HepG2 (cell line): ENCODE measurements around the gene CERS3. TPM values are rescaled to one million over a fixed set of nuclear protein-coding genes. Genes with fewer than 3 reads are reported as not detected.

Source experiments
- CREM ChIP-seq, 2 experiments: sonication (generic) in 1 of 2; formaldehyde crosslinking in 1 of 2; IDR thresholded peaks; 2 replicates each; pipeline versions ENCODE4 v1.4.0 to v1.6.1; 2016 to 2020; ENCODE audit warnings: antibody characterized with exemption in 1 of 2, mild to moderate bottlenecking in 1 of 2, missing genetic modification reagents in 1 of 2
- DR1 ChIP-seq: sonication (generic); formaldehyde crosslinking; IDR thresholded peaks from 2 replicates; pipeline ENCODE4 v1.8.0; 2021; ENCODE audit warnings: mild to moderate bottlenecking, missing genetic modification reagents, inconsistent platforms
- EZH2 ChIP-seq: conservative IDR thresholded peaks from 2 replicates; pipeline ENCODE4 v1.6.1; 2012; ENCODE audit warnings: mild to moderate bottlenecking, low read depth, low read length, moderate library complexity
- KMT2B ChIP-seq: IDR thresholded peaks from 2 replicates; pipeline ENCODE4 v1.6.1; 2016; ENCODE audit warnings: missing genetic modification reagents, missing compliant biosample characterization
- NFYC ChIP-seq: IDR thresholded peaks from 2 replicates; pipeline ENCODE4 v1.6.1; 2016; ENCODE audit warnings: missing genetic modification reagents, missing compliant biosample characterization
- SMARCC2 ChIP-seq: fragments of 450-650 bp; IDR thresholded peaks from 2 replicates; pipeline ENCODE4 v1.6.1; 2017; ENCODE audit warnings: antibody characterized with exemption, mild to moderate bottlenecking
- SMYD3 ChIP-seq: sonication (generic); formaldehyde crosslinking; IDR thresholded peaks from 2 replicates; pipeline ENCODE4 v1.8.1; 2023; ENCODE audit warnings: mild to moderate bottlenecking, missing genetic modification reagents
- ZFP41 ChIP-seq: sonication (generic); formaldehyde crosslinking; IDR thresholded peaks from 2 replicates; pipeline ENCODE4 v1.4.0; 2020; ENCODE audit warnings: mild to moderate bottlenecking, missing genetic modification reagents, borderline replicate concordance
- ZMAT3 ChIP-seq: sonication (generic); formaldehyde crosslinking; conservative IDR thresholded peaks from 2 replicates; pipeline ENCODE4 v1.7.0; 2021; ENCODE audit warnings: missing genetic modification reagents
- ZNF234 ChIP-seq: sonication (generic); formaldehyde crosslinking; conservative IDR thresholded peaks from 2 replicates; pipeline ENCODE4 v1.5.1; 2020; ENCODE audit warnings: mild to moderate bottlenecking, missing genetic modification reagents
- ZNF382 ChIP-seq: sonication (generic); formaldehyde crosslinking; IDR thresholded peaks from 2 replicates; pipeline ENCODE4 v1.5.0; 2020; ENCODE audit warnings: missing genetic modification reagents, mild to moderate bottlenecking, borderline replicate concordance
- ZNF775 ChIP-seq: sonication (generic); formaldehyde crosslinking; IDR thresholded peaks from 2 replicates; pipeline ENCODE4 v1.4.0; 2020; ENCODE audit warnings: missing genetic modification reagents, mild to moderate bottlenecking, moderate library complexity, borderline replicate concordance
- ZNF788 ChIP-seq: sonication (generic); formaldehyde crosslinking; IDR thresholded peaks from 2 replicates; pipeline ENCODE4 v1.5.0; 2020; ENCODE audit warnings: mild to moderate bottlenecking, missing genetic modification reagents, borderline replicate concordance
- ZNF879 ChIP-seq: sonication (generic); formaldehyde crosslinking; IDR thresholded peaks from 2 replicates; pipeline ENCODE4 v1.8.1; 2023; ENCODE audit warnings: missing genetic modification reagents
- polyA plus RNA-seq, 8 experiments: library from polyadenylated mRNA; depleted of rRNA in 3 of 8; stranded (reverse) in 7 of 8; unstranded in 1 of 8; fragments of >200 nt; fragmentation: Illumina TruSeq in 4 of 8; extraction: Trizol in 4 of 8; gene quantifications; 2 replicates each; pipeline versions ENCODE4 v1.2.1 to v1.2.3, GENCODE V29; 2011 to 2016; ENCODE audit warnings: low read depth in 4 of 8, missing spikeins in 1 of 8, mixed read lengths in 1 of 8; ENCODE audit not compliant: insufficient read depth in 1 of 8
- total RNA-seq, 5 experiments: library from RNA; depleted of rRNA; stranded (reverse); fragments of >200 nt; fragmentation: Illumina TruSeq; extraction: Trizol; gene quantifications; 2 replicates each; pipeline ENCODE4 v1.2.3, GENCODE V29; 2016; ENCODE audit warnings: low read depth in 1 of 5
- TF ChIP-seq, protein P1 (sequence below): sonication (generic); formaldehyde crosslinking; IDR thresholded peaks from 2 replicates; pipeline ENCODE4 v1.4.0; 2020; ENCODE audit warnings: missing genetic modification reagents
- TF ChIP-seq, protein P2 (sequence below): sonication (generic); formaldehyde crosslinking; IDR thresholded peaks from 2 replicates; pipeline ENCODE4 v1.8.0; 2023; ENCODE audit warnings: mild to moderate bottlenecking, missing genetic modification reagents
- TF ChIP-seq, protein P3 (sequence below): sonication (generic); formaldehyde crosslinking; IDR thresholded peaks from 2 replicates; pipeline ENCODE4 v1.8.0; 2022; ENCODE audit warnings: missing genetic modification reagents, mild to moderate bottlenecking, inconsistent platforms, borderline replicate concordance
- TF ChIP-seq, protein P4 (sequence below): sonication (generic); formaldehyde crosslinking; IDR thresholded peaks from 2 replicates; pipeline ENCODE4 v1.5.0; 2020; ENCODE audit warnings: mild to moderate bottlenecking, missing genetic modification reagents
- TF ChIP-seq, protein P5 (sequence below): sonication (generic); formaldehyde crosslinking; IDR thresholded peaks from 2 replicates; pipeline ENCODE4 v1.5.0; 2020; ENCODE audit warnings: missing genetic modification reagents, mild to moderate bottlenecking, borderline replicate concordance
- TF ChIP-seq, protein P6 (sequence below): IDR thresholded peaks from 2 replicates; pipeline ENCODE4 v1.6.1; 2016; ENCODE audit warnings: low read depth

CERS3 gene
- total and polyA plus RNA-seq, 2 of the 13 experiments (the other 11 are each of a cell fraction or from before 2014, with no cell fraction given) = not detected

DNA sequence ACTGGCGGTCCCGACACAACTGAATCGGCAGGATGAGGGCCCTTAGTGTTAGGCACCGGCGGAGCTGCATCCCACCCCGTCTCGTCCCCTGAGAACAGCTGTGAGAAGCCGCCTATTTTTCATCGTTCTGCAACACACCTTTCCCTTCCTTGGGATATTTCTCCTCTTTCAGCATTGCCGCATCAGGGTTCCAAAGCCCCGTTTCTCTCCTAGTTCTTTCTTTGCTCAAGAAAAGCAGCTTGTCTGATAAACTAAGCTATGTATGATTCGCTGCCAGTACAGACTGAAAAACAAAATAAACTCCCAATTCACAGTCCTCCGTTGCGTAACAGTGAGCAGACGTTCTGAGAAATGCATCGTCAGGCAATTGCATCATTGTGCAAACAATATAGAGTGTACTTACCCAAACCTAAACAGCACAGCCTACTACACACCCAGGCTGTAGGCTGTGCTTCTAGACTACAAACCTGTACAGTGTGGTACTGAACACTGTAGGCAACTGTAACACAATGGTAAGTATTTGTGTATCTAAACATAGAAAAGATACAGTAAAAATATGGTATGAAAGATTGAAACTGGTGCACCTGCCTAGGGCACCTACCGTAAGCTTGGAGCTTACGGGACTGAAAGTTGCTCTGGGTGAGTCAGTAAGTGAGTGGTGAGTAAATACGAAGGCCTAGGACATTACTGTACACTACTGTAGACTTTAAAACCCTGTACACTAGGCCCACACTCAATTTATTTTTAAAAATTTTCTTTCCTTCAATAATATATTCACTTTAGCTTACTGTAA, 178.1 kb downstream of the CERS3 start (continued):
- TF ChIP-seq KMT2B (CRISPR knock-in tag) = no peak
- TF ChIP-seq, protein P1, sequence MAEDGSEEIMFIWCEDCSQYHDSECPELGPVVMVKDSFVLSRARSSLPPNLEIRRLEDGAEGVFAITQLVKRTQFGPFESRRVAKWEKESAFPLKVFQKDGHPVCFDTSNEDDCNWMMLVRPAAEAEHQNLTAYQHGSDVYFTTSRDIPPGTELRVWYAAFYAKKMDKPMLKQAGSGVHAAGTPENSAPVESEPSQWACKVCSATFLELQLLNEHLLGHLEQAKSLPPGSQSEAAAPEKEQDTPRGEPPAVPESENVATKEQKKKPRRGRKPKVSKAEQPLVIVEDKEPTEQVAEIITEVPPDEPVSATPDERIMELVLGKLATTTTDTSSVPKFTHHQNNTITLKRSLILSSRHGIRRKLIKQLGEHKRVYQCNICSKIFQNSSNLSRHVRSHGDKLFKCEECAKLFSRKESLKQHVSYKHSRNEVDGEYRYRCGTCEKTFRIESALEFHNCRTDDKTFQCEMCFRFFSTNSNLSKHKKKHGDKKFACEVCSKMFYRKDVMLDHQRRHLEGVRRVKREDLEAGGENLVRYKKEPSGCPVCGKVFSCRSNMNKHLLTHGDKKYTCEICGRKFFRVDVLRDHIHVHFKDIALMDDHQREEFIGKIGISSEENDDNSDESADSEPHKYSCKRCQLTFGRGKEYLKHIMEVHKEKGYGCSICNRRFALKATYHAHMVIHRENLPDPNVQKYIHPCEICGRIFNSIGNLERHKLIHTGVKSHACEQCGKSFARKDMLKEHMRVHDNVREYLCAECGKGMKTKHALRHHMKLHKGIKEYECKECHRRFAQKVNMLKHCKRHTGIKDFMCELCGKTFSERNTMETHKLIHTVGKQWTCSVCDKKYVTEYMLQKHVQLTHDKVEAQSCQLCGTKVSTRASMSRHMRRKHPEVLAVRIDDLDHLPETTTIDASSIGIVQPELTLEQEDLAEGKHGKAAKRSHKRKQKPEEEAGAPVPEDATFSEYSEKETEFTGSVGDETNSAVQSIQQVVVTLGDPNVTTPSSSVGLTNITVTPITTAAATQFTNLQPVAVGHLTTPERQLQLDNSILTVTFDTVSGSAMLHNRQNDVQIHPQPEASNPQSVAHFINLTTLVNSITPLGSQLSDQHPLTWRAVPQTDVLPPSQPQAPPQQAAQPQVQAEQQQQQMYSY (CRISPR knock-in tag) = no peak
- TF ChIP-seq EZH2 = no peak
- TF ChIP-seq, protein P2, sequence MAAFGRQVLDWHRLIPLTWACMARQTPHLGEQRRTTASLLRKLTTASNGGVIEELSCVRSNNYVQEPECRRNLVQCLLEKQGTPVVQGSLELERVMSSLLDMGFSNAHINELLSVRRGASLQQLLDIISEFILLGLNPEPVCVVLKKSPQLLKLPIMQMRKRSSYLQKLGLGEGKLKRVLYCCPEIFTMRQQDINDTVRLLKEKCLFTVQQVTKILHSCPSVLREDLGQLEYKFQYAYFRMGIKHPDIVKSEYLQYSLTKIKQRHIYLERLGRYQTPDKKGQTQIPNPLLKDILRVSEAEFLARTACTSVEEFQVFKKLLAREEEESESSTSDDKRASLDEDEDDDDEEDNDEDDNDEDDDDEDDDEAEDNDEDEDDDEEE (CRISPR knock-in tag) = no peak
- no peak for TF ChIP-seq ZNF788 (CRISPR knock-in tag)
- no peak for TF ChIP-seq SMARCC2
- TF ChIP-seq CREM (IDR thresholded peaks at IDR 0.05) = peak; percentile 57; the same call in 1 of the 2 replicates
- no peak for TF ChIP-seq CREM (CRISPR knock-in tag; IDR thresholded peaks at IDR 0.05)
- no peak for TF ChIP-seq ZNF234 (CRISPR knock-in tag)
- TF ChIP-seq, protein P3, sequence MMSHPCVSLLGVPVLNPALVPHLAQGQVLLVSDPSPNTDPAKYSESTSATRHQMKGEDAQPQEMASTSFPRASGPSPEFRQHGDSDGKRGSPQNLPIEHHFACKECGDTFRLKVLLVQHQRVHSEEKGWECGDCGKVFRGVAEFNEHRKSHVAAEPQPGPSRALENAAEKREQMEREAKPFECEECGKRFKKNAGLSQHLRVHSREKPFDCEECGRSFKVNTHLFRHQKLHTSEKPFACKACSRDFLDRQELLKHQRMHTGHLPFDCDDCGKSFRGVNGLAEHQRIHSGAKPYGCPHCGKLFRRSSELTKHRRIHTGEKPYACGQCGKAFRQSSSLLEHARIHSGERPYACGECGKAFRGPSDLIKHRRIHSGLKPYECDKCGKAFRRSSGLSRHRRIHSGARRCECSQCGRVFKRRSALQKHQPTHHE (CRISPR knock-in tag) = no peak
- TF ChIP-seq, protein P4, sequence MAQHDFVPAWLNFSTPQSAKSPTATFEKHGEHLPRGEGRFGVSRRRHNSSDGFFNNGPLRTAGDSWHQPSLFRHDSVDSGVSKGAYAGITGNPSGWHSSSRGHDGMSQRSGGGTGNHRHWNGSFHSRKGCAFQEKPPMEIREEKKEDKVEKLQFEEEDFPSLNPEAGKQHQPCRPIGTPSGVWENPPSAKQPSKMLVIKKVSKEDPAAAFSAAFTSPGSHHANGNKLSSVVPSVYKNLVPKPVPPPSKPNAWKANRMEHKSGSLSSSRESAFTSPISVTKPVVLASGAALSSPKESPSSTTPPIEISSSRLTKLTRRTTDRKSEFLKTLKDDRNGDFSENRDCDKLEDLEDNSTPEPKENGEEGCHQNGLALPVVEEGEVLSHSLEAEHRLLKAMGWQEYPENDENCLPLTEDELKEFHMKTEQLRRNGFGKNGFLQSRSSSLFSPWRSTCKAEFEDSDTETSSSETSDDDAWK (CRISPR knock-in tag) = no peak
- TF ChIP-seq, protein P5, sequence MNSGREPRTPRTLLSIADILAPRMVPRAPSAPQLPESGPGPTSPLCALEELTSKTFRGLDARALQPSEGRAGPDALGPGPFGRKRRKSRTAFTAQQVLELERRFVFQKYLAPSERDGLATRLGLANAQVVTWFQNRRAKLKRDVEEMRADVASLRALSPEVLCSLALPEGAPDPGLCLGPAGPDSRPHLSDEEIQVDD (CRISPR knock-in tag) = no peak
- no peak for TF ChIP-seq ZNF382
- no peak for TF ChIP-seq ZFP41
- TF ChIP-seq DR1 = no peak
- TF ChIP-seq, protein P6, sequence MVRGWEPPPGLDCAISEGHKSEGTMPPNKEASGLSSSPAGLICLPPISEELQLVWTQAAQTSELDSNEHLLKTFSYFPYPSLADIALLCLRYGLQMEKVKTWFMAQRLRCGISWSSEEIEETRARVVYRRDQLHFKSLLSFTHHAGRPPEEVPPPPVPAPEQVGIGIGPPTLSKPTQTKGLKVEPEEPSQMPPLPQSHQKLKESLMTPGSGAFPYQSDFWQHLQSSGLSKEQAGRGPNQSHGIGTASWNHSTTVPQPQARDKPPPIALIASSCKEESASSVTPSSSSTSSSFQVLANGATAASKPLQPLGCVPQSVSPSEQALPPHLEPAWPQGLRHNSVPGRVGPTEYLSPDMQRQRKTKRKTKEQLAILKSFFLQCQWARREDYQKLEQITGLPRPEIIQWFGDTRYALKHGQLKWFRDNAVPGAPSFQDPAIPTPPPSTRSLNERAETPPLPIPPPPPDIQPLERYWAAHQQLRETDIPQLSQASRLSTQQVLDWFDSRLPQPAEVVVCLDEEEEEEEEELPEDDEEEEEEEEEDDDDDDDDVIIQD (CRISPR knock-in tag) = 0 out of 2 replicates have a peak, but pooled peaks have one; percentile 13
- peak; percentile 58; the same call in 1 of the 2 replicates for TF ChIP-seq ZMAT3 (CRISPR knock-in tag)
- no peak for TF ChIP-seq SMYD3 (CRISPR knock-in tag)
- no peak for TF ChIP-seq ZNF775 (CRISPR knock-in tag)
- TF ChIP-seq ZNF879 (CRISPR knock-in tag) = no peak
- no peak; the same call in 1 of the 2 replicates for TF ChIP-seq NFYC (CRISPR knock-in tag)
